ENCODE measurements around the gene CCL7.

CCL7 gene

DNA sequence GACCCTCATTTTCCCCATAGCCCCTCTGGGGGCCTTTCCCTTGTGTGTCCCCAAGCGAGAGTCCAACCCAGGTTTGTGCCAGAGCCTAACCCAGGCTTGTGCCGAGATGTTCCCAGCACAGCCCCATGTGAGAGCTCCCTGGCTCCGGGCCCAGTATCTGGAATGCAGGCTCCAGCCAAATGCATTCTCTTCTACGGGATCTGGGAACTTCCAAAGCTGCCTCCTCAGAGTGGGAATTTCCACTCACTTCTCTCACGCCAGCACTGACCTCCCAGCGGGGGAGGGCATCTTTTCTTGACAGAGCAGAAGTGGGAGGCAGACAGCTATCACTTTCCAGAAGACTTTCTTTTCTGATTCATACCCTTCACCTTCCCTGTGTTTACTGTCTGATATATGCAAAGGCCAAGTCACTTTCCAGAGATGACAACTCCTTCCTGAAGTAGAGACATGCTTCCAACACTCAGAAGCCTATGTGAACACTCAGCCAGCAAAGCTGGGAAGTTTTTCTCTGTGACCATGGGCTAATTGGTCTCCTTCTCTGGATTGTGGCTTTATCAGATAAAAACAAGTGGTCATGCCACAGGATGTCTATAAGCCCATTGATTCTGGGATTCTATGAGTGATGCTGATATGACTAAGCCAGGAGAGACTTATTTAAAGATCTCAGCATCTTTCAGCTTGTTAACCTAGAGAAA is 17.4 kb upstream of the CCL7 start:
- Mint-ChIP-seq H3K27me3 (ENCODE audit: low read depth, poor library complexity) (peaks cover 34% of the 10 kb centered on the region), H3K27ac (no peak overlapping the region), H3K4me3 (no peak overlapping the region), H3K4me1 (peaks cover 23% of the 10 kb centered on the region), H3K36me3 (ENCODE audit: low read depth) (no peaks in the 10 kb centered on the region), H3K9me3 (no peaks in the 10 kb centered on the region)
- TF ChIP-seq, protein P1, sequence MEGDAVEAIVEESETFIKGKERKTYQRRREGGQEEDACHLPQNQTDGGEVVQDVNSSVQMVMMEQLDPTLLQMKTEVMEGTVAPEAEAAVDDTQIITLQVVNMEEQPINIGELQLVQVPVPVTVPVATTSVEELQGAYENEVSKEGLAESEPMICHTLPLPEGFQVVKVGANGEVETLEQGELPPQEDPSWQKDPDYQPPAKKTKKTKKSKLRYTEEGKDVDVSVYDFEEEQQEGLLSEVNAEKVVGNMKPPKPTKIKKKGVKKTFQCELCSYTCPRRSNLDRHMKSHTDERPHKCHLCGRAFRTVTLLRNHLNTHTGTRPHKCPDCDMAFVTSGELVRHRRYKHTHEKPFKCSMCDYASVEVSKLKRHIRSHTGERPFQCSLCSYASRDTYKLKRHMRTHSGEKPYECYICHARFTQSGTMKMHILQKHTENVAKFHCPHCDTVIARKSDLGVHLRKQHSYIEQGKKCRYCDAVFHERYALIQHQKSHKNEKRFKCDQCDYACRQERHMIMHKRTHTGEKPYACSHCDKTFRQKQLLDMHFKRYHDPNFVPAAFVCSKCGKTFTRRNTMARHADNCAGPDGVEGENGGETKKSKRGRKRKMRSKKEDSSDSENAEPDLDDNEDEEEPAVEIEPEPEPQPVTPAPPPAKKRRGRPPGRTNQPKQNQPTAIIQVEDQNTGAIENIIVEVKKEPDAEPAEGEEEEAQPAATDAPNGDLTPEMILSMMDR (IDR thresholded peaks at IDR 0.05), result no peak
- DNase-seq, result no peak

DNA sequence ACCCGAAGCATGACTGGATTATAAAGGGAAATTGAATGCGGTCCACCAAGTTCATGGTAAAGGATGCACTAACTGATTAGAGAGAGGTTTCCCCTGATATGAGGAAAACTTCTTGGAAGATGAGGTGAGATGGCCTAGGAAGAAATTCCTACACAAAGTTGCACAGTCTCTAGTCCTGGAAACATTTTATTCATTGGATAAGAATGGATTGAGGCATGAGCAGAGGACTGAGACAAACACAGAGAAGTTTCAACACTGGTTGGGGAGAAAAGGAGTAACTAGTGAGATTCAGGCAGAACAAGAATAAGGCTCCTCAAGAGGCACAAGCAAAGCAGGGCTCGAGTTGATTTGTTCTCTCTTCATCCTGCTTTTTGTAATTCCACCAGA is 16.9 kb upstream of the CCL7 start:
- peaks cover 36% of the 10 kb centered on the region for H3K27me3 Mint-ChIP-seq (ENCODE audit: low read depth, poor library complexity)
- peaks cover 28% of the 10 kb centered on the region for H3K4me1 Mint-ChIP-seq
- no peak overlapping the region for H3K27ac Mint-ChIP-seq

DNA sequence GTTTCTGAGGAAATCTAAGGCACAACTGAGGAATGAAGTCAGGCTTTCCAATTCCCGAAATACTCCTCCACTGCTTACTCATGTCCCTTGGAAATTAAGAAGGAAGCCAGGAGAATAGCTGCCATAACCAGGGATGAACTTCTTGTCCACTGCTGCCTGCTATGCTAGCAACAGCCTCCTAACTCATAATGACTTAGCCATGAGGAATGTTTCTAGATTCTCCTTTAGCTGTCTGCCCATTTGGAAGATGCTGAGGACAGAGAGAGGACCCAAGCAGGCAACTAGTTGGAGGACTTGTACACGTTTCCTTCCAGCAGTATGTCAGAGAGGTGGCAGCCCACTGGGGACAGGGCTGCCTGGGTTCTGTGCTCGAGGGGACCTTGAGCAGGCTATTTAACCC is 15.9 kb upstream of the CCL7 start:
- H3K27ac Mint-ChIP-seq, result no peak overlapping the region
- DNase-seq, result no peak
- H3K4me1 Mint-ChIP-seq, result peaks cover 38% of the 10 kb centered on the region
- no peaks in the 10 kb centered on the region for H3K9me3 Mint-ChIP-seq
- no peaks in the 10 kb centered on the region for H3K36me3 Mint-ChIP-seq (ENCODE audit: low read depth)
- H3K27me3 Mint-ChIP-seq (ENCODE audit: low read depth, poor library complexity), result peaks cover 34% of the 10 kb centered on the region
- H3K4me3 Mint-ChIP-seq, result no peak overlapping the region
- TF ChIP-seq, protein P1 (IDR thresholded peaks at IDR 0.05), result no peak

More for the DNA sequence above, 16.9 kb upstream of the CCL7 start:
- no peak for DNase-seq
- Mint-ChIP-seq H3K4me3 (no peak overlapping the region), H3K36me3 (ENCODE audit: low read depth) (no peaks in the 10 kb centered on the region), H3K9me3 (no peaks in the 10 kb centered on the region)
- TF ChIP-seq, protein P1 (IDR thresholded peaks at IDR 0.05), result no peak

DNA sequence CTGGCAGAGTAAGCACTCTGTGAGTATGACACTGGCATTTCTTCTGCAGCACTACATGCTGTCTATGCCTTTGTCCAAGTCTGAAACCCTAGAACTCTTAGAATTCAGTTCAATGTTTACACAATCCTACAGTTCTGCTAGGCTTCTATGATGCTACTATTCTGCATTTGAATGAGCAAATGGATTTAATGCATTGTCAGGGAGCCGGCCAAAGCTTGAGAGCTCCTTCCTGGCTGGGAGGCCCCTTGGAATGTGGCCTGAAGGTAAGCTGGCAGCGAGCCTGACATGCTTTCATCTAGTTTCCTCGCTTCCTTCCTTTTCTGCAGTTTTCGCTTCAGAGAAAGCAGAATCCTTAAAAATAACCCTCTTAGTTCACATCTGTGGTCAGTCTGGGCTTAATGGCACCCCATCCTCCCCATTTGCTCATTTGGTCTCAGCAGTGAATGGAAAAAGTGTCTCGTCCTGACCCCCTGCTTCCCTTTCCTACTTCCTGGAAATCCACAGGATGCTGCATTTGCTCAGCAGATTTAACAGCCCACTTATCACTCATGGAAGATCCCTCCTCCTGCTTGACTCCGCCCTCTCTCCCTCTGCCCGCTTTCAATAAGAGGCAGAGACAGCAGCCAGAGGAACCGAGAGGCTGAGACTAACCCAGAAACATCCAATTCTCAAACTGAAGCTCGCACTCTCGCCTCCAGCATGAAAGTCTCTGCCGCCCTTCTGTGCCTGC is 15.2 kb upstream of the CCL7 start, which contains the start of gene CCL2:
Gene CCL2 (plus strand): TSS at position 635 of the 730 bp plus-strand sequence. CDS start 65 bp downstream, at position 700.
- H3K4me3 Mint-ChIP-seq, result peak within 1 kb of the TSS; percentile 82
- H3K9me3 Mint-ChIP-seq, result no peaks in the 10 kb centered on the region
- TF ChIP-seq, protein P1 (IDR thresholded peaks at IDR 0.05), result no peak
- peaks cover 45% of the 10 kb centered on the region for H3K4me1 Mint-ChIP-seq
- peaks cover 33% of the 10 kb centered on the region for H3K27me3 Mint-ChIP-seq (ENCODE audit: low read depth, poor library complexity)
- no peaks in the 10 kb centered on the region for H3K36me3 Mint-ChIP-seq (ENCODE audit: low read depth)
- peak; percentile 52 for DNase-seq
- H3K27ac Mint-ChIP-seq, result peak within 1 kb of the TSS; percentile 0

DNA sequence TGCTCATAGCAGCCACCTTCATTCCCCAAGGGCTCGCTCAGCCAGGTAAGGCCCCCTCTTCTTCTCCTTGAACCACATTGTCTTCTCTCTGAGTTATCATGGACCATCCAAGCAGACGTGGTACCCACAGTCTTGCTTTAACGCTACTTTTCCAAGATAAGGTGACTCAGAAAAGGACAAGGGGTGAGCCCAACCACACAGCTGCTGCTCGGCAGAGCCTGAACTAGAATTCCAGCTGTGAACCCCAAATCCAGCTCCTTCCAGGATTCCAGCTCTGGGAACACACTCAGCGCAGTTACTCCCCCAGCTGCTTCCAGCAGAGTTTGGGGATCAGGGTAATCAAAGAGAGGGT is 14.7 kb upstream of the CCL7 start:
- no peak overlapping the region for H3K27ac Mint-ChIP-seq
- H3K4me3 Mint-ChIP-seq, result peak overlapping the region; percentile 82
- H3K9me3 Mint-ChIP-seq, result no peaks in the 10 kb centered on the region

More for the DNA sequence above, 14.7 kb upstream of the CCL7 start:
- H3K36me3 Mint-ChIP-seq (ENCODE audit: low read depth), result no peaks in the 10 kb centered on the region
- TF ChIP-seq, protein P1 (IDR thresholded peaks at IDR 0.05), result no peak
- H3K27me3 Mint-ChIP-seq (ENCODE audit: low read depth, poor library complexity), result peaks cover 31% of the 10 kb centered on the region
- H3K4me1 Mint-ChIP-seq, result peaks cover 45% of the 10 kb centered on the region
- DNase-seq, result no peak
